HL-60 (cell line): ENCODE data around the gene ASPSCR1.

Source experiments
- DNase-seq, 2 experiments: peaks; one replicate each; pipeline ENCODE4 v3.0.0-alpha.2; 2010 to 2020; ENCODE audit warnings: low read depth in 1 of 2, low spot score in 1 of 2
- H3K27ac ChIP-seq: fragments of 250-450 bp; sonication (Bioruptor Pico); replicated peaks from 2 replicates; pipeline ENCODE4 v1.5.1; 2020; ENCODE audit warnings: mild to moderate bottlenecking, moderate library complexity
- H3K27me3 ChIP-seq: fragments of 250-450 bp; sonication (Bioruptor Pico); 2 replicates; pipeline ENCODE4 v1.5.1; 2021; ENCODE audit warnings: mild to moderate bottlenecking, moderate library complexity; ENCODE audit not compliant: insufficient read depth, poor library complexity, severe bottlenecking
- H3K4me3 ChIP-seq: replicated peaks from 2 replicates; pipeline ENCODE4 v1.5.1; 2011; ENCODE audit warnings: mild to moderate bottlenecking, control low read depth, low read length; ENCODE audit not compliant: insufficient read depth
- CTCF ChIP-seq: IDR thresholded peaks from one replicate; pipeline ENCODE4 v1.5.1; 2011; ENCODE audit warnings: low read length, control low read depth, inconsistent platforms; ENCODE audit not compliant: insufficient read depth
- GABPA ChIP-seq: IDR thresholded peaks from 2 replicates; pipeline ENCODE4 v1.6.1; 2012; ENCODE audit warnings: low read depth
- POLR2AphosphoS5 ChIP-seq: IDR thresholded peaks from 2 replicates; pipeline ENCODE4 v1.6.1; 2012; ENCODE audit warnings: low read depth
- REST ChIP-seq: IDR thresholded peaks from 2 replicates; pipeline ENCODE4 v1.6.1; 2012; ENCODE audit warnings: low read depth; ENCODE audit not compliant: insufficient replicate concordance
- SPI1 ChIP-seq: IDR thresholded peaks from 2 replicates; pipeline ENCODE4 v1.6.1; 2012; ENCODE audit warnings: low read depth, mild to moderate bottlenecking, borderline replicate concordance

The ASPSCR1 gene

GRCh38 chr17:81934850-81935708 is 42.4 kb upstream of the ASPSCR1 start:
- no peaks in the 10 kb centered on the region for H3K27me3 ChIP-seq
- no peak for TF ChIP-seq SPI1
- TF ChIP-seq REST = no peak
- TF ChIP-seq CTCF = no peak
- no peak for TF ChIP-seq POLR2AphosphoS5
- no peak for TF ChIP-seq GABPA
- DNase-seq = no peak
- no peak overlapping the region for H3K27ac ChIP-seq
- H3K4me3 ChIP-seq = no peak overlapping the region

- Histone ChIP-seq H3K4me3 (no peak overlapping the region), H3K27ac (no peak overlapping the region), H3K27me3 (no peaks in the 10 kb centered on the region)
- no peak for TF ChIP-seq GABPA
- TF ChIP-seq REST = no peak
- no peak for TF ChIP-seq POLR2AphosphoS5
- no peak for TF ChIP-seq SPI1
- no peak for TF ChIP-seq CTCF
- DNase-seq = no peak
Measured at GRCh38 chr17:81935709-81936084, 41.7 kb upstream of the ASPSCR1 start.

- DNase-seq = no peak
- peaks cover 4% of the 10 kb centered on the region for H3K27me3 ChIP-seq
- no peak overlapping the region for H3K27ac ChIP-seq
- TF ChIP-seq CTCF = no peak
- no peak for TF ChIP-seq REST
- no peak for TF ChIP-seq SPI1
- H3K4me3 ChIP-seq = no peak overlapping the region
Measured at GRCh38 chr17:81939218-81939617, 38.2 kb upstream of the ASPSCR1 start.
